Vagina (tissue), 2 donors: Measurements from ENCODE around the gene CBFB.

Experiments used
- POLR2A ChIP-seq, 2 donors: fragments of 450-650 bp; IDR thresholded peaks; one replicate each; pipeline ENCODE4 v1.6.1; 2017; ENCODE audit warnings: antibody characterized with exemption in 2 of 2, mild to moderate bottlenecking in 2 of 2, moderate library complexity in 2 of 2
- POLR2AphosphoS5 ChIP-seq, 2 donors: sonication (generic); formaldehyde crosslinking; IDR thresholded peaks; one replicate each; pipeline ENCODE4 v1.9.0; 2017; ENCODE audit warnings: antibody characterized with exemption in 2 of 2, mild to moderate bottlenecking in 2 of 2, low read depth in 1 of 2; ENCODE audit not compliant: insufficient read depth in 1 of 2
- TF ChIP-seq, protein P1 (sequence below), 3 experiments: fragments of 450-650 bp in 2 of 3; fragments of 200-600 bp in 1 of 3; sonication (generic) in 1 of 3; IDR thresholded peaks; one replicate each; pipeline ENCODE4 v1.5.1; 2017 to 2019; ENCODE audit warnings: antibody characterized with exemption in 3 of 3, mild to moderate bottlenecking in 2 of 3, moderate library complexity in 2 of 3

DNA sequence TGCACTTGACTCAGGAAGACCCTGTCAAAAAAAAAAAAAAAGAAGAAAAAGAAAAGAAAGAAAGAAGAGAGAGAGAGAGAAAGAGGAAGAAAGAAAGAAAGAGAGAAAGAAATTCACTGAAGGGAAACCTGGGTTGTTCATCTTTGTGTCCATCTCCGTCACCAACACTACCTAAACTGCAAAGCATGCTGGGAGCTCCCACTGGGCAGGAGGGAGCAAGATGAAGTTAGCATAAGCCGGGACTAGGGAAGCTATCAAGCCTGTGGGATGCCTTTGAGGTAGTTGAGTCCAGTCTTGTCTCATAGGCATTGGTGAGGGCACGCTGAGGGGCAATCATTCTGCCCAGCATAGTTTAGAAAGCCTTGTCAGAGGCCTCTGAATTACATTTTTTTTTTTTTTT, 7.6 kb upstream of the CBFB start:
- TF ChIP-seq, protein P1, sequence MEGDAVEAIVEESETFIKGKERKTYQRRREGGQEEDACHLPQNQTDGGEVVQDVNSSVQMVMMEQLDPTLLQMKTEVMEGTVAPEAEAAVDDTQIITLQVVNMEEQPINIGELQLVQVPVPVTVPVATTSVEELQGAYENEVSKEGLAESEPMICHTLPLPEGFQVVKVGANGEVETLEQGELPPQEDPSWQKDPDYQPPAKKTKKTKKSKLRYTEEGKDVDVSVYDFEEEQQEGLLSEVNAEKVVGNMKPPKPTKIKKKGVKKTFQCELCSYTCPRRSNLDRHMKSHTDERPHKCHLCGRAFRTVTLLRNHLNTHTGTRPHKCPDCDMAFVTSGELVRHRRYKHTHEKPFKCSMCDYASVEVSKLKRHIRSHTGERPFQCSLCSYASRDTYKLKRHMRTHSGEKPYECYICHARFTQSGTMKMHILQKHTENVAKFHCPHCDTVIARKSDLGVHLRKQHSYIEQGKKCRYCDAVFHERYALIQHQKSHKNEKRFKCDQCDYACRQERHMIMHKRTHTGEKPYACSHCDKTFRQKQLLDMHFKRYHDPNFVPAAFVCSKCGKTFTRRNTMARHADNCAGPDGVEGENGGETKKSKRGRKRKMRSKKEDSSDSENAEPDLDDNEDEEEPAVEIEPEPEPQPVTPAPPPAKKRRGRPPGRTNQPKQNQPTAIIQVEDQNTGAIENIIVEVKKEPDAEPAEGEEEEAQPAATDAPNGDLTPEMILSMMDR (IDR thresholded peaks at IDR 0.05) = no peak
- TF ChIP-seq POLR2A (IDR thresholded peaks at IDR 0.05) (no peak), POLR2AphosphoS5 (IDR thresholded peaks at IDR 0.05; ENCODE audit: insufficient read depth in 1 of 2, low read depth in 1 of 2) (no peak)
